ENCODE results near the gene CLIC6.

The CLIC6 gene

GRCh38 chr21:34668803-34669148 is at the start of gene CLIC6:
Gene CLIC6, plus strand, starts transcription at chr21:34668994. Its CDS starts 395 bp downstream, at chr21:34669389.
- no peak for DNase-seq

GRCh38 chr21:34619841-34620665 is 48.7 kb upstream of the CLIC6 start:
- DNase-seq, result no peak

GRCh38 chr21:34621434-34622350 is 47.1 kb upstream of the CLIC6 start:
- no peak for DNase-seq

- DNase-seq, result no peak
Measured at GRCh38 chr21:34623516-34623915, 45.3 kb upstream of the CLIC6 start.

- no peak for DNase-seq
Measured at GRCh38 chr21:34625030-34625593, 43.7 kb upstream of the CLIC6 start.

GRCh38 chr21:34626131-34626530 is 42.7 kb upstream of the CLIC6 start:
- no peak for DNase-seq

GRCh38 chr21:34630536-34631143 is 38.2 kb upstream of the CLIC6 start:
- DNase-seq, result peak; percentile 66

GRCh38 chr21:34632498-34632897 is 36.3 kb upstream of the CLIC6 start:
- no peak for DNase-seq

- no peak for DNase-seq
Measured at GRCh38 chr21:34635307-34635706, 33.5 kb upstream of the CLIC6 start.

GRCh38 chr21:34636961-34637360 is 31.8 kb upstream of the CLIC6 start:
- DNase-seq, result no peak

GRCh38 chr21:34639250-34639649 is 29.5 kb upstream of the CLIC6 start:
- no peak for DNase-seq

GRCh38 chr21:34639882-34640788 is 28.7 kb upstream of the CLIC6 start:
- no peak for DNase-seq

- no peak for DNase-seq
Measured at GRCh38 chr21:34640858-34641257, 27.9 kb upstream of the CLIC6 start.

GRCh38 chr21:34642211-34643075 is 26.4 kb upstream of the CLIC6 start:
- DNase-seq, result no peak

- DNase-seq, result no peak
Measured at GRCh38 chr21:34644825-34645224, 24.0 kb upstream of the CLIC6 start.

GRCh38 chr21:34647555-34647954 is 21.2 kb upstream of the CLIC6 start:
- no peak for DNase-seq

- DNase-seq, result no peak
Measured at GRCh38 chr21:34648739-34649297, 20.0 kb upstream of the CLIC6 start.

- DNase-seq, result no peak
Measured at GRCh38 chr21:34649400-34649799, 19.4 kb upstream of the CLIC6 start.

- no peak for DNase-seq
Measured at GRCh38 chr21:34650861-34651431, 17.8 kb upstream of the CLIC6 start.

- no peak for DNase-seq
Measured at GRCh38 chr21:34651642-34652041, 17.2 kb upstream of the CLIC6 start.
